ENCODE results near the gene GPR84. TPM values are rescaled to one million over a fixed set of nuclear protein-coding genes. Genes with fewer than 3 reads are reported as not detected.

The GPR84 gene
- total RNA-seq, 1 donor from 2014 or later, result not detected

- POLR2A ChIA-PET, result interaction anchor here (0.7 to 1.1 kb wide), 2 partner anchors 55 to 64 kb away, joined by 3 to 6 read pairs; no protein-coding TSS in a partner anchor
Measured at GRCh38 chr12:54388237-54389133, 24.2 kb upstream of the GPR84 start.

GRCh38 chr12:54387114-54387467 lies 22.8 kb upstream of the GPR84 start:
- CTCF ChIA-PET, result interaction anchor here (0.9 to 4.1 kb wide), 3 partner anchors 9 to 17 kb away, joined by 3 to 16 read pairs (median 10); no protein-coding TSS in a partner anchor
- no peak for TF ChIP-seq CTCF (IDR thresholded peaks at IDR 0.05)
- no peak for DNase-seq
- Mint-ChIP-seq H3K27ac (peak overlapping the region; percentile 68), H3K27me3 (no peaks in the 10 kb centered on the region), H3K4me1 (peaks cover 84% of the 10 kb centered on the region), H3K9me3 (no peaks in the 10 kb centered on the region), H3K36me3 (ENCODE audit: low read depth) (no peaks in the 10 kb centered on the region), H3K4me3 (no peak overlapping the region)
- intact Hi-C loops (cut with micrococcal nuclease), result no loop called here
- POLR2A ChIA-PET, result interaction anchor here (1.0 kb wide), 2 partner anchors 107 to 158 kb away, joined by 4 to 5 read pairs; partner anchors contain the start of gene HNRNPA1
- ATAC-seq (ENCODE audit: low read depth), result no peak

More at GRCh38 chr12:54388237-54389133, 24.2 kb upstream of the GPR84 start:
- intact Hi-C loops (cut with micrococcal nuclease), result no loop called here
- H3K27ac Mint-ChIP-seq, result peak overlapping the region; percentile 51
- no peaks in the 10 kb centered on the region for H3K27me3 Mint-ChIP-seq
- peaks cover 79% of the 10 kb centered on the region for H3K4me1 Mint-ChIP-seq
- no peak overlapping the region for H3K4me3 Mint-ChIP-seq
- no peak for DNase-seq
- no peaks in the 10 kb centered on the region for H3K9me3 Mint-ChIP-seq
- no peak for TF ChIP-seq CTCF (IDR thresholded peaks at IDR 0.05)
- CTCF ChIA-PET, result interaction anchor here (0.9 to 4.1 kb wide), 3 partner anchors 9 to 15 kb away, joined by 3 to 16 read pairs (median 4); no protein-coding TSS in a partner anchor
- no peak for ATAC-seq (ENCODE audit: low read depth)
- H3K36me3 Mint-ChIP-seq (ENCODE audit: low read depth), result no peaks in the 10 kb centered on the region

- Mint-ChIP-seq H3K4me3 (no peak overlapping the region), H3K27ac (peak overlapping the region; percentile 68), H3K9me3 (no peaks in the 10 kb centered on the region), H3K27me3 (no peaks in the 10 kb centered on the region), H3K36me3 (ENCODE audit: low read depth) (no peaks in the 10 kb centered on the region), H3K4me1 (peaks cover 81% of the 10 kb centered on the region)
- POLR2A ChIA-PET, result interaction anchor here (1.0 kb wide), 2 partner anchors 106 to 157 kb away, joined by 4 to 5 read pairs; partner anchors contain the start of gene HNRNPA1
- ATAC-seq (ENCODE audit: low read depth), result no peak
- no peak for TF ChIP-seq CTCF (IDR thresholded peaks at IDR 0.05)
- DNase-seq, result no peak
- intact Hi-C loops (cut with micrococcal nuclease), result no loop called here
- CTCF ChIA-PET, result interaction anchor here (1.7 to 4.1 kb wide), 2 partner anchors 10 to 13 kb away, joined by 10 to 16 read pairs; no protein-coding TSS in a partner anchor
Measured at GRCh38 chr12:54386403-54387113, 22.3 kb upstream of the GPR84 start.

GRCh38 chr12:54385251-54385914 lies 21.1 kb upstream of the GPR84 start:
- CTCF ChIA-PET, result interaction anchor here (1.2 to 4.1 kb wide), 2 partner anchors 8 to 14 kb away, joined by 4 to 16 read pairs; no protein-coding TSS in a partner anchor
- Mint-ChIP-seq H3K27ac (peak overlapping the region; percentile 79), H3K27me3 (no peaks in the 10 kb centered on the region), H3K4me3 (peak overlapping the region; percentile 66), H3K36me3 (ENCODE audit: low read depth) (no peaks in the 10 kb centered on the region), H3K4me1 (peaks cover 77% of the 10 kb centered on the region), H3K9me3 (no peaks in the 10 kb centered on the region)
- POLR2A ChIA-PET, result interaction anchor here (1.3 kb wide), 1 partner anchor 26 kb away, joined by 5 read pairs; no protein-coding TSS in a partner anchor
- peak; percentile 58 for ATAC-seq (ENCODE audit: low read depth)
- intact Hi-C loops (cut with micrococcal nuclease), result no loop called here
- peak; percentile 35 for DNase-seq
- TF ChIP-seq CTCF (IDR thresholded peaks at IDR 0.05), result no peak
